ENCODE data around the gene JMJD4.
"Not testable (repeated sequence)": the region's sequence is repeated elsewhere in the genome, so short reads cannot be mapped to it uniquely, and the experiment has no call there.

Gene JMJD4

GRCh38 chr1:227731696-227732585, 3.2 kb downstream of the JMJD4 start:
- H3K27me3 Mint-ChIP-seq, result peaks cover under 1% of the 10 kb centered on the region
- H3K9me3 Mint-ChIP-seq, result no peaks in the 10 kb centered on the region
- peaks cover 69% of the 10 kb centered on the region for H3K4me1 Mint-ChIP-seq
- DNase-seq, result no peak
- no peak overlapping the region for H3K27ac Mint-ChIP-seq
- no peak for ATAC-seq
- no peak overlapping the region for H3K4me3 Mint-ChIP-seq

- H3K27ac Mint-ChIP-seq, result peak overlapping the region in 1 of 2 donors; percentile 42
- ATAC-seq (no peak), DNase-seq (no peak)
- no peaks in the 10 kb centered on the region for H3K9me3 Mint-ChIP-seq
- H3K27me3 Mint-ChIP-seq, result peaks cover 7% of the 10 kb centered on the region
- peaks cover 63% of the 10 kb centered on the region for H3K4me1 Mint-ChIP-seq
- H3K4me3 Mint-ChIP-seq, result no peak overlapping the region
Observed at GRCh38 chr1:227731241-227731677, 3.8 kb downstream of the JMJD4 start.

- H3K4me3 Mint-ChIP-seq, result no peak overlapping the region
- ATAC-seq (no peak), DNase-seq (no peak)
- H3K4me1 Mint-ChIP-seq, result peaks cover 57% of the 10 kb centered on the region
- H3K27ac Mint-ChIP-seq, result no peak overlapping the region
- H3K27me3 Mint-ChIP-seq, result peaks cover 7% of the 10 kb centered on the region
- no peaks in the 10 kb centered on the region for H3K9me3 Mint-ChIP-seq
Observed at GRCh38 chr1:227730630-227731151, 4.4 kb downstream of the JMJD4 start.

GRCh38 chr1:227729881-227730629, 5.0 kb downstream of the JMJD4 start:
- H3K9me3 Mint-ChIP-seq, result no peaks in the 10 kb centered on the region
- no peak overlapping the region for H3K4me3 Mint-ChIP-seq
- DNase-seq, result peak; percentile 32 to 51
- peak; percentile 8 for ATAC-seq
- H3K4me1 Mint-ChIP-seq, result peaks cover 52% of the 10 kb centered on the region
- peaks cover 7% of the 10 kb centered on the region for H3K27me3 Mint-ChIP-seq
- no peak overlapping the region for H3K27ac Mint-ChIP-seq

GRCh38 chr1:227729144-227729880, 5.8 kb downstream of the JMJD4 start:
- Mint-ChIP-seq H3K27ac (peak overlapping the region; percentile 33 to 83), H3K4me3 (peak overlapping the region; percentile 91 to 94), H3K27me3 (peaks cover 7% of the 10 kb centered on the region), H3K4me1 (peaks cover 50% of the 10 kb centered on the region), H3K9me3 (peaks cover under 1 to 3% of the 10 kb centered on the region in 2 donors)
- DNase-seq, result no peak
- no peak for ATAC-seq

GRCh38 chr1:227728892-227729143, 6.3 kb downstream of the JMJD4 start:
- peaks cover 45% of the 10 kb centered on the region for H3K4me1 Mint-ChIP-seq
- peaks cover 7% of the 10 kb centered on the region for H3K27me3 Mint-ChIP-seq
- H3K27ac Mint-ChIP-seq, result peak overlapping the region in 1 of 2 donors; percentile 96
- peaks cover 6 to 8% of the 10 kb centered on the region in 2 donors for H3K9me3 Mint-ChIP-seq
- DNase-seq (no peak), ATAC-seq (peak; percentile 39)
- peak overlapping the region; percentile 91 to 94 for H3K4me3 Mint-ChIP-seq

GRCh38 chr1:227728059-227728891, 6.8 kb downstream of the JMJD4 start:
- ATAC-seq (peak; percentile 75), DNase-seq (peak in 1 of 2 donors; percentile 48)
- Mint-ChIP-seq H3K9me3 (peaks cover 10 to 13% of the 10 kb centered on the region in 2 donors), H3K27ac (peak overlapping the region; percentile 67 to 96), H3K4me3 (peak overlapping the region; percentile 91 to 94), H3K27me3 (peaks cover 7% of the 10 kb centered on the region), H3K4me1 (peaks cover 39% of the 10 kb centered on the region)

GRCh38 chr1:227726924-227727599, 8.0 kb downstream of the JMJD4 start:
- no peak for DNase-seq
- Mint-ChIP-seq H3K27me3 (peaks cover 7% of the 10 kb centered on the region), H3K4me3 (no peak overlapping the region), H3K4me1 (peaks cover 29% of the 10 kb centered on the region), H3K27ac (no peak overlapping the region), H3K9me3 (peaks cover 21 to 26% of the 10 kb centered on the region in 2 donors)
- ATAC-seq, result no peak

- Mint-ChIP-seq H3K27ac (no peak overlapping the region), H3K4me1 (peaks cover 29% of the 10 kb centered on the region), H3K4me3 (no peak overlapping the region), H3K27me3 (peaks cover 7% of the 10 kb centered on the region), H3K9me3 (peaks cover 28 to 33% of the 10 kb centered on the region in 2 donors)
- ATAC-seq (no peak), DNase-seq (no peak)
Observed at GRCh38 chr1:227726318-227726717, 8.8 kb downstream of the JMJD4 start.

- peaks cover 40 to 46% of the 10 kb centered on the region in 2 donors for H3K9me3 Mint-ChIP-seq
- DNase-seq (no peak), ATAC-seq (no peak)
- H3K27ac Mint-ChIP-seq, result no peak overlapping the region
- peaks cover 7% of the 10 kb centered on the region for H3K27me3 Mint-ChIP-seq
- peaks cover 24% of the 10 kb centered on the region for H3K4me1 Mint-ChIP-seq
- H3K4me3 Mint-ChIP-seq, result no peak overlapping the region
Observed at GRCh38 chr1:227725046-227725445, 10.1 kb downstream of the JMJD4 start.

GRCh38 chr1:227723474-227723873, 11.6 kb downstream of the JMJD4 start:
- no peak overlapping the region for H3K27ac Mint-ChIP-seq
- peaks cover 9% of the 10 kb centered on the region for H3K4me1 Mint-ChIP-seq
- H3K4me3 Mint-ChIP-seq, result no peak overlapping the region
- H3K9me3 Mint-ChIP-seq, result peaks cover 46 to 58% of the 10 kb centered on the region in 2 donors
- DNase-seq (no peak), ATAC-seq (no peak)
- H3K27me3 Mint-ChIP-seq, result peaks cover 7% of the 10 kb centered on the region

GRCh38 chr1:227718932-227719331, 16.2 kb downstream of the JMJD4 start:
- Mint-ChIP-seq H3K27me3 (no peaks in the 10 kb centered on the region), H3K4me3 (no peak overlapping the region), H3K27ac (no peak overlapping the region), H3K9me3 (peaks cover 62 to 85% of the 10 kb centered on the region in 2 donors), H3K4me1 (no peaks in the 10 kb centered on the region)
- ATAC-seq (no peak), DNase-seq (no peak)

- DNase-seq (no peak), ATAC-seq (no peak)
- H3K27me3 Mint-ChIP-seq, result no peaks in the 10 kb centered on the region
- no peak overlapping the region for H3K4me3 Mint-ChIP-seq
- no peak overlapping the region for H3K27ac Mint-ChIP-seq
- H3K9me3 Mint-ChIP-seq, result peaks cover 40 to 55% of the 10 kb centered on the region in 2 donors
- H3K4me1 Mint-ChIP-seq, result peaks cover 8% of the 10 kb centered on the region
Observed at GRCh38 chr1:227712648-227713047, 22.5 kb downstream of the JMJD4 start.

- H3K27ac Mint-ChIP-seq, H3K27me3 Mint-ChIP-seq, H3K4me3 Mint-ChIP-seq, DNase-seq, ATAC-seq: not testable (repeated sequence)
- Mint-ChIP-seq H3K4me1 (peaks cover 11% of the 10 kb centered on the region), H3K9me3 (peaks cover 31 to 36% of the 10 kb centered on the region in 2 donors)
Observed at GRCh38 chr1:227710474-227710873, 24.6 kb downstream of the JMJD4 start.

Measured in stimulated activated naive CD8-positive, alpha-beta T cell treated with anti-CD3 and anti-CD28 coated beads, Interleukin-15, amount 100 ng/mL, for 72 hours (primary cell).